ENCODE measurements around the gene CDKL4. TPM values are rescaled to one million over a fixed set of nuclear protein-coding genes. Genes with fewer than 3 reads are reported as not detected.
"Not testable (repeated sequence)": the region's sequence is repeated elsewhere in the genome, so short reads cannot be mapped to it uniquely, and the experiment has no call there.

Gene CDKL4
- total RNA-seq, 2 donors from 2014 or later: not detected

- Mint-ChIP-seq H3K9me3 (no peaks in the 10 kb centered on the region), H3K4me3 (no peak overlapping the region), H3K36me3 (no peaks in the 10 kb centered on the region), H3K27ac (no peak overlapping the region), H3K27me3 (peaks cover 0 to 3% of the 10 kb centered on the region in 2 donors), H3K4me1 (ENCODE audit: low read depth in 2 of 2) (peaks cover 0 to 2% of the 10 kb centered on the region in 2 donors)
- DNase-seq (ENCODE audit: low spot score) (no peak), ATAC-seq (no peak)
These were observed 63.5 kb downstream of the CDKL4 start for GRCh38 chr2:39179974-39180960.

- H3K4me1 Mint-ChIP-seq (ENCODE audit: low read depth in 2 of 2): peaks cover 0 to 2% of the 10 kb centered on the region in 2 donors
- H3K4me3 Mint-ChIP-seq: no peak overlapping the region
- peaks cover 0 to 3% of the 10 kb centered on the region in 2 donors for H3K27me3 Mint-ChIP-seq
- no peaks in the 10 kb centered on the region for H3K9me3 Mint-ChIP-seq
- H3K27ac Mint-ChIP-seq: no peak overlapping the region
- no peaks in the 10 kb centered on the region for H3K36me3 Mint-ChIP-seq
- no peak for DNase-seq (ENCODE audit: low spot score)
- ATAC-seq: no peak
These were observed 65.0 kb downstream of the CDKL4 start for GRCh38 chr2:39178756-39179155.

- DNase-seq (ENCODE audit: low spot score) (no peak), ATAC-seq (no peak)
- peaks cover 0 to 2% of the 10 kb centered on the region in 2 donors for H3K4me1 Mint-ChIP-seq (ENCODE audit: low read depth in 2 of 2)
- H3K4me3 Mint-ChIP-seq: no peak overlapping the region
- no peaks in the 10 kb centered on the region for H3K9me3 Mint-ChIP-seq
- H3K27ac Mint-ChIP-seq: no peak overlapping the region
- peaks cover 0 to 3% of the 10 kb centered on the region in 2 donors for H3K27me3 Mint-ChIP-seq
- H3K36me3 Mint-ChIP-seq: no peaks in the 10 kb centered on the region
These were observed 66.8 kb downstream of the CDKL4 start for GRCh38 chr2:39176997-39177396.

- Mint-ChIP-seq H3K27ac (peak overlapping the region in 1 of 2 donors; percentile 31), H3K27me3 (peaks cover 0 to 3% of the 10 kb centered on the region in 2 donors), H3K4me1 (ENCODE audit: low read depth in 2 of 2) (peaks cover 0 to 2% of the 10 kb centered on the region in 2 donors), H3K9me3 (no peaks in the 10 kb centered on the region), H3K36me3 (no peaks in the 10 kb centered on the region), H3K4me3 (no peak overlapping the region)
- DNase-seq (ENCODE audit: low spot score) (no peak), ATAC-seq (no peak)
These were observed 68.6 kb downstream of the CDKL4 start for GRCh38 chr2:39175026-39175812.

GRCh38 chr2:39174022-39174421, 69.7 kb downstream of the CDKL4 start:
- H3K9me3 Mint-ChIP-seq: no peaks in the 10 kb centered on the region

GRCh38 chr2:39172047-39172706, 71.6 kb downstream of the CDKL4 start:
- H3K4me3 Mint-ChIP-seq; ATAC-seq; DNase-seq (ENCODE audit: low spot score); H3K4me1 Mint-ChIP-seq (ENCODE audit: low read depth in 2 of 2); H3K9me3 Mint-ChIP-seq; H3K27ac Mint-ChIP-seq; H3K27me3 Mint-ChIP-seq; H3K36me3 Mint-ChIP-seq: not testable (repeated sequence)

More at GRCh38 chr2:39174022-39174421, 69.7 kb downstream of the CDKL4 start:
- no peak for DNase-seq (ENCODE audit: low spot score)
- H3K36me3 Mint-ChIP-seq: no peaks in the 10 kb centered on the region
- H3K4me1 Mint-ChIP-seq (ENCODE audit: low read depth in 2 of 2): peaks cover 0 to 2% of the 10 kb centered on the region in 2 donors
- H3K4me3 Mint-ChIP-seq: no peak overlapping the region
- peaks cover 0 to 3% of the 10 kb centered on the region in 2 donors for H3K27me3 Mint-ChIP-seq
- ATAC-seq: no peak
- no peak overlapping the region for H3K27ac Mint-ChIP-seq

- Mint-ChIP-seq H3K4me1 (ENCODE audit: low read depth in 2 of 2) (no peaks in the 10 kb centered on the region), H3K9me3 (no peaks in the 10 kb centered on the region), H3K27ac (no peak overlapping the region), H3K4me3 (no peak overlapping the region), H3K27me3 (no peaks in the 10 kb centered on the region), H3K36me3 (no peaks in the 10 kb centered on the region)
- no peak for ATAC-seq
- DNase-seq (ENCODE audit: low spot score): no peak
These were observed 72.1 kb downstream of the CDKL4 start for GRCh38 chr2:39171621-39172020.

- no peaks in the 10 kb centered on the region for H3K36me3 Mint-ChIP-seq
- no peak overlapping the region for H3K4me3 Mint-ChIP-seq
- no peaks in the 10 kb centered on the region for H3K4me1 Mint-ChIP-seq (ENCODE audit: low read depth in 2 of 2)
- H3K9me3 Mint-ChIP-seq: no peaks in the 10 kb centered on the region
- ATAC-seq (no peak), DNase-seq (ENCODE audit: low spot score) (no peak)
- peaks cover 0 to 3% of the 10 kb centered on the region in 2 donors for H3K27me3 Mint-ChIP-seq
- H3K27ac Mint-ChIP-seq: no peak overlapping the region
These were observed 79.7 kb downstream of the CDKL4 start for GRCh38 chr2:39164089-39164488.

GRCh38 chr2:39160982-39161381, 82.8 kb downstream of the CDKL4 start:
- Mint-ChIP-seq H3K9me3 (no peaks in the 10 kb centered on the region), H3K4me1 (ENCODE audit: low read depth in 2 of 2) (no peaks in the 10 kb centered on the region), H3K27ac (no peak overlapping the region), H3K36me3 (no peaks in the 10 kb centered on the region), H3K4me3 (no peak overlapping the region), H3K27me3 (peaks cover 0 to 3% of the 10 kb centered on the region in 2 donors)
- no peak for ATAC-seq
- no peak for DNase-seq (ENCODE audit: low spot score)

- H3K9me3 Mint-ChIP-seq: no peaks in the 10 kb centered on the region
- no peak overlapping the region for H3K4me3 Mint-ChIP-seq
- H3K27me3 Mint-ChIP-seq: peaks cover 0 to 3% of the 10 kb centered on the region in 2 donors
- DNase-seq (ENCODE audit: low spot score) (no peak), ATAC-seq (no peak)
- no peak overlapping the region for H3K27ac Mint-ChIP-seq
- no peaks in the 10 kb centered on the region for H3K4me1 Mint-ChIP-seq (ENCODE audit: low read depth in 2 of 2)
- H3K36me3 Mint-ChIP-seq: no peaks in the 10 kb centered on the region
These were observed 84.5 kb downstream of the CDKL4 start for GRCh38 chr2:39159283-39159682.

GRCh38 chr2:39158351-39158750, 85.4 kb downstream of the CDKL4 start:
- no peak for ATAC-seq
- no peak overlapping the region for H3K27ac Mint-ChIP-seq
- no peaks in the 10 kb centered on the region for H3K36me3 Mint-ChIP-seq
- H3K27me3 Mint-ChIP-seq: peaks cover 0 to 2% of the 10 kb centered on the region in 2 donors
- H3K9me3 Mint-ChIP-seq: no peaks in the 10 kb centered on the region
- H3K4me1 Mint-ChIP-seq (ENCODE audit: low read depth in 2 of 2): no peaks in the 10 kb centered on the region
- no peak for DNase-seq (ENCODE audit: low spot score)
- no peak overlapping the region for H3K4me3 Mint-ChIP-seq

GRCh38 chr2:39156846-39157245, 86.9 kb downstream of the CDKL4 start:
- ATAC-seq (no peak), DNase-seq (ENCODE audit: low spot score) (no peak)
- Mint-ChIP-seq H3K9me3 (no peaks in the 10 kb centered on the region), H3K4me3 (no peak overlapping the region), H3K4me1 (ENCODE audit: low read depth in 2 of 2) (no peaks in the 10 kb centered on the region), H3K27me3 (no peaks in the 10 kb centered on the region), H3K36me3 (no peaks in the 10 kb centered on the region), H3K27ac (no peak overlapping the region)

- DNase-seq (ENCODE audit: low spot score) (no peak), ATAC-seq (no peak)
- no peaks in the 10 kb centered on the region for H3K4me1 Mint-ChIP-seq (ENCODE audit: low read depth in 2 of 2)
- no peaks in the 10 kb centered on the region for H3K9me3 Mint-ChIP-seq
- H3K36me3 Mint-ChIP-seq: no peaks in the 10 kb centered on the region
- no peak overlapping the region for H3K4me3 Mint-ChIP-seq
- H3K27me3 Mint-ChIP-seq: no peaks in the 10 kb centered on the region
- no peak overlapping the region for H3K27ac Mint-ChIP-seq
These were observed 87.7 kb downstream of the CDKL4 start for GRCh38 chr2:39156107-39156506.
